Amygdala (tissue), 56 donors: ENCODE data around the gene NRIP3.
"Not testable (repeated sequence)": the region's sequence is repeated elsewhere in the genome, so short reads cannot be mapped to it uniquely, and the experiment has no call there.

Experiments used
- DNase-seq, 56 donors: peaks; one replicate each; lab custom pipeline; 2025; lab: John Stamatoyannopoulos, UW

The NRIP3 gene

DNA sequence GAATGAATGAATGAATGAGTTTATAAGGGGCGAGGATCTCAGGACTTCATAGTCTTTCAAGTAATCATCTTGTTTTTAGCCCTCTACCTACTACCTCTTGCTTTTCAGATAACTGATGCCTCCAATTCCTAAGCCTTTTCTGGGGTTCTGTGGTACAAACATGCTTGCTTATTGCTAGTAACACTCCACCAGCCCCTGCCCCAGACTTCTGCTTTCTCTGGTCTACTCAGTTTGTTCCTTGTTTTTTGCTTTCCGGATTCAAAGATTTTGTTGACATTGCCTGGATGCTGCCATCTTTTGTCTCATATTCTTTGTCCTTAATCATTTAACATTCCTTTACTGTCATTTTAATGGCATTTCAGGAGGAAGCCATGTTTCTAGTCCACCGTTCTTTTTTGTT lies 30.7 kb downstream of the NRIP3 start:
- no peak for DNase-seq

DNA sequence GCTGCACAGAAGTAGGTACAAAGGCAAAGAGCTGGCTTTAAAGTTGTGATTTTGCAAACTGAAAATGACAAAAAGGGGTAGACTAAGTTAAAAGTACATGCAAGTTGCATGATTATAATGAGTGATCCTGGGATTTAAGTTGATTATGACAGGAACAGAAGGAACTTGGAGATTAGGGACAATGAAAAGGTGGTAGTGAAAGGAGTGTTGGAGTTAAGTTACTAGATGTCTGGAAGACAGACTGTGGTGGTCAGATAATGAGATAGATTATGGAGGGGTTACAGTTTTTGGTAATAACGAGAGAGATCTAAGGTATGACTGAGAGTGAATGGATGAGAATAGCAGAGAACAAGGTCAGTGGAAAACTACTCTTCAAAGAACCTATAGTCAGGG lies 31.9 kb downstream of the NRIP3 start:
- no peak for DNase-seq

DNA sequence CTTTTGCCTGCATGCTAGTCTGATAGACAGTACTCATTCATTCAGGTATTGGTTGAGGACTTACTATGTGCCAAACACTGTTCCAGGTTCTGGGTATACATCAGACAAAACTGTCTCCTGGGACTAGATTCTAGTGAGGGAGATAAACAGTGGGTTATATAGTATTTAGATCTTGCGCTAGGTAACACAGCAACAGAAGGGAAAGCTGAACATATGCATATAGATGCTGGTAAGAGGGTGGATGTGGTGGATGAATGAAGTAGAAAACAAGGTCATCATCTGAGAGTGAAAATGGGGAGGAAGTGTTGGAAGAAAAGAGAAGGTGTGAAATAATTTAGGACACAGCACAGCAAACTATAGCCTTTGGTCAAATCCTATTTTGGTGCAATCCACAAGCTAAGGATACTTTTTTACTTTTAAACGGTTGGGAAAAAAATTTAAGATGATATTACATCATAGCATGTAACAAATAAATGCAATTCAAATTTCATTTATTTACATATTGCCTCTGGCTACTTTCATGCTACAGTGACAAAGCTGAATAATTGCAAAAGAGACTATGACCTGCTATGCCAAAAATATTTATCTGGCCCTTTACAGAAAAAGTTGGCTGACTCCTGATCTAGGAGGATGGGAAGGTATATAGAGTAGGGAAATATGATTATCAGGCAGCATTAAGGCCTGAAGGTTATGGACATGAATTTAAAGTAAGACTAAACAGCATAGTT lies 32.4 kb downstream of the NRIP3 start:
- DNase-seq: no peak

DNA sequence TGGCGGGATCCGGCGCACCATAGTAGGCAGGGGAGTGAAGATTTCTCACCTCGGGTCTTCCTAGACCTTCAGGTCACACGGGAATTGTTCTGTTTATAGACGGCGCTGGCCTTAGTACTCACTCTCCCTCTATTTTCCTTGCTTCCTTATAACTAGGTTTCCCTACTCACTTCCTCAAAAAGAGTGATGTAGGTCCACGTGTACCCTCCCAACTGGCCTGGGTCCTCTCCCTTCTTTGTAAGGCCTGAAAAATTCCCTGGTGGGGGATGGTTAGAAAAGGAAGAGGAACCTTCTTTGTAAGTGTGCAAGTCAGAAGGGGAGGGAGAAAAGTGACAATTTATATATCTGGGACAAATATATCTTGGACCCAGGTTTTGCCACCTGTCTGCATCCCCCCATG lies 36.6 kb downstream of the NRIP3 start:
- no peak for DNase-seq

DNA sequence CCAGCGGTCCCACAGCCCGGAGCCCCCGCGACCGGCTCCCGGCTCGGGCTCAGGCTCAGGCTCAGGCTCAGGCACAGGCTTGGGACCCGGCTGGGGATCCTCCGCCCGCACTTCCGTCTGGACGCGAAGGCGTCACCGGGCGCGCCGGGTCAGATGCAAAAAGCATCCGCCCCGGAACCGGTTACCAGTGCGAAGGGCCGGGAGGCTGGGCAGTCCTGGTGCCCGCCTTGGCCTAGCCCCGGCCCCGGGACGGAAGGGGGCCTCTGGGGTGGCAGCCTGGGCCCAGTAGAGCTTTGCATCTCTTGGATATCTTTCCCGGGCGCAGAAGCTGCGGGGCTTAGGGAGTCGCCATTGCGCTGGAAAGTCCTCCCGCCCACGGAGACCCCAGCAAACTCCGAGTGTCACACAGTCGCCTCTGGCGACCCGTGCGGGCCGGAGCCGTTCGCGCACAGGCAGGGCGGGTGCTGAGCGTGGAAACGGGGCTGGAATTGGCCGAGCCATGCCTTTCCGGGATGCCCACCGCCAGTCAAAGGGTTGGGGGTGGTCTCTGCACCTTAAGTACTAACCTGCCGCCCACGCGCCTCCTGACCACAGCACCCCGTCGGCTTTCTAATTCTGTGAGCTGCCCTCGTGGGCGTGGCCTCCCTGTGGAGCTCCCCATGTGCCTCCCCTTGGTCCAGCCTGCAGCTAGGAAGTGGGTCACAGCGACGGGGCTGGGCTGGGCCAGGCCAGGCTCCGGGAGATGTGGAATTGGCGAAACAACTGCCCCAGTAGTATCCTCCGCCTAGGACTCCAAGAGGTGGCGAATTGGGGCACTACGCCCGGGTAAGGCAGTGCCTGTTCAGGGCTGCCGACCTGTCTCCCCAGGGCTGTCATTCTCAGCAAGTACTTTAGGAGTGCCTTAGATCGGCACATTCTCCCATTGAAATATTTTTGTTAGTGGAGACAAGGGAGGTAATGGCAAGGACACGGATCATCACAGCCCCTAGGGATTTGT lies 39.2 kb downstream of the NRIP3 start, which contains the start of gene TMEM9B:
Gene TMEM9B, minus strand, starts transcription at position 119 of the 997 bp plus-strand sequence. CDS start 129 bp downstream, outside the sequence.
- DNase-seq: peak; percentile 38 to 92 (median 82)

DNA sequence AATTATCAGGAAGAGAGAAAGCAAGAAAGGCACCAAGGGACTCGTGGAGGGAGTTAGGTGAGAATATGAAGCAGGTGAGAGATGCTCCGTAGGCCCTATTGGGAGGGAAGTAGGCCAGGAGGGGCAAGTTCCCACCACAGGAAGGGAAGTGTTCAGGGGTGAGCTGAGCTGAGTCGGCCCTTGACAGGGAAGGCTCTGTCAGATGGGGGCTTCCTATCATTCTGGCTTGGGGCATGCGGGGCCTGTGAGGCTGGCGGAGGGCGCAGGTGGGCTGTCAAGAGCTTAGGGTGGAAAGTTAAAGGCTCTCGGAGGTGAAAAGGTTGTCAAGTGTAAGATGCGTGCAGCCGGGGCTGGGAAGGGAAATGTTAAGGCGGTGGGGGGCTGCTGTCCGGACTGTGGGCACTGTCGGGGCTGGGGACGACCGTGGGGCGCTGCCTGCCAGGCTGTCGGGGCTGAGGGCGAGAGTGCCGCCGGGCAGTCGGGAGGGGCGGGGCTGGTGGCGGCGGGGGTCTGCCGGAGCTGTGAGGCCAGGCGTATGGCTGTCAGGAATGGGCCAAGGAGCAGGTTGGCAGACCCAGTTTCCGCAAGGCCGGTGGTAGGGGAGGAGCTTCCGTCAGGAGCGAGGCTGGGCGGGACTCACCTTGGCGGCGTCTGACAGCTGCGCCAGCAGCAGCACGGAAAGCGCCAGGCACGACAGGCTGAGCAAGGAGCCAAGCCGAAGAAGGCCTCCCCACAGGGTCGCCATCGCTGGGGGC lies 40.1 kb downstream of the NRIP3 start:
- peak in 32 of 56 donors; percentile 40 to 89 (median 79) for DNase-seq

DNA sequence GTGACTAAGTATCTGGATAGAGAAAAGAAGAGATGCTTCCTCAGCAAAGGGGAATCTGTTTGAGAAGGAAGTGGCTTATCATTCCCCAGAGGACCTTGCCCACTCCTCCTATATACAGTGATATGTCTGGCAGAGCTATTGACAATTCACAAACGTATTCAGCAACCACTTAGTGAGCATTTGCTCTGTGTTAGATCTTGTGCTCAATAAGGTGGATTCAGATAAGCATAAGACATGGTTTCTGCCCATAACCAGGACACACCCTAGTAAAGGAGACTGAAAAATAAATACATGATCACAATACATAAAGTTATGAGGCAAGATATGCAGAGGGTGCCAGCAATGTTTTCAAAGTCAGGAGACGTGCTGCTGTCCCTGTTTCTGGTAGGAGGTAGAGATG lies 41.0 kb downstream of the NRIP3 start:
- no peak for DNase-seq

DNA sequence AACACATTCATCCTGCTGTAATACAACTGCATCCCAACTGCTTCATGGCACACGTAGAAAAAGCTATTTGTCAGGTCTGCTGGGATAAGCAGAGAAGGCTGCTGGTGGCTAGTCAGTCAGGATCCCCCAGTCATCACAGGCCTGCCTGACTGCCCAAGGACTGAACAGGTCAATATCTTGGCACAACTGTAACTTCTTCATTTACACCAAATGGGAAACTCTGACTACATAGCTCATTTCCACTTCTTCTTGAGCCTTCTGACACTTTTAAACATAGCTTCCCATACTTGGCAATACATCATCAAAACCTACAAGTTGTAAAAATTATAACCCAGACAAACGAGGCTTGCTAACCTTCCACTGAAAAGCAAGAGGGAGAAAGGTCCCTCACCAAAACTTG lies 42.4 kb downstream of the NRIP3 start:
- DNase-seq: no peak

DNA sequence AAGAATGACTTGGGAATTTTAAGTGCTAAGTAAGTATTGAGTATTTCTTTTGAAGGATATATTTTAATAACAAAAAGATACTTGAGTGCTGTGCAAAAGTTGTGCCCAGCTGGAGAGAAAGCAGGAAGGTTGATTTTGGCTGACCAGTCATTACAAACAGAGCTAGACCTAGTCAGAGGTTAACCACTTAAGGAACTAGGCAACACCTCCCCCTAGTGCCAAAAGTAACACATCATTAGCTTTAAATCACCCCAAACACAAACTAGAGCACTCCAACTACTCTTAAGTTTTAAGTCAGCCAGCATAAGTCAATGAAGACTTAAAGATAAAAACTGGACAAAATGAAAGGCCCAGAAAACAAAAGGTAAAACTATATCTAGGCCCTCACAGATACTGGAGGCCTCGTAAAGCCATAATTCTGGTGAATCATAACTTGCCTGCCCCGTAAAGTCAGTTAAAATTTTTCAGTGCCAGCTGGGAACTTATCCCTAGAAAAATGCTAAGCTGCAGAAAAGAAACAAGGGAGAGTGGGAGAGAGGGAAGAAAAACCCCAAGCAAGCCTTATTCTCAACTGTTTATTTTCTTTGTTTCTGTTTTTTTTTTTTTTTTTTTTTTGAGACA lies 44.1 kb downstream of the NRIP3 start:
- peak in 1 of 56 donors; percentile 11 for DNase-seq

DNA sequence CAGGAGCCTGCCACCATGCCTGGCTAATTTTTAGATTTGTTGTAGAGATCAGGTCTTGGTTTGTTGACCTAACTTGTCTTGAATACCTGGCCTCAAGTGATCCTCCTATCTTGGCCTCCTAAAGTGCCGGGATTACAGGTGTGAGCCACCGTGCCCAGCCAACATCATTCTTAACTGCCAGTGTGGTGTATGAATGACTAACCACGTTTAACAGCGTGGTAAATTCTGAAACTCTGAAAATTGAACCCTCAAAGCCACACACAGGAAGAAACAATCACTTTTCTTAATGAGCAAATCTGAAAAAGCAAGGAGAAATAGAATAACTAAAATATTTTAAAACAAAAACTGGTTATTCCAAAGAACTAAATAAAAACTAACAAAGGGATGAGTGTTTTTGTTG lies 46.9 kb downstream of the NRIP3 start:
- DNase-seq: no peak

DNA sequence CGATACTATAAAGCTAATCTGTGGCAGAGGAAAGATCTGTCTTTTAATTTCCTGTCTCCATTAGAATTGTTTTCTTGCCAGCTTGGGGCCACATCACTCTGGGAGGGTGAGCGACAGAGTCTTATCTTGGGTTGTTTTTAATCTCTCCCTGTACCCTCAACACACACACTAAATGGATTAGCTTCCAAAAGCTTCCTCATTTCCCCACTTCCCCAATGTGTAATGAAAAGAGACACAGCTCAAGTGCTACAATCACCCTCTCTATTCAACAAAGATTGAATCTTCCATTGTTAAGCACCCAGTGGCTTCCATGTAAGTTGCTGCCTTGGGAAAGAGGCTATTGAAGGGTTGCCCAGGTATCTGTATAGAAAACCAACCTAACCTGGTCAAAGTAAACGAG lies 54.9 kb downstream of the NRIP3 start:
- DNase-seq: no peak

DNA sequence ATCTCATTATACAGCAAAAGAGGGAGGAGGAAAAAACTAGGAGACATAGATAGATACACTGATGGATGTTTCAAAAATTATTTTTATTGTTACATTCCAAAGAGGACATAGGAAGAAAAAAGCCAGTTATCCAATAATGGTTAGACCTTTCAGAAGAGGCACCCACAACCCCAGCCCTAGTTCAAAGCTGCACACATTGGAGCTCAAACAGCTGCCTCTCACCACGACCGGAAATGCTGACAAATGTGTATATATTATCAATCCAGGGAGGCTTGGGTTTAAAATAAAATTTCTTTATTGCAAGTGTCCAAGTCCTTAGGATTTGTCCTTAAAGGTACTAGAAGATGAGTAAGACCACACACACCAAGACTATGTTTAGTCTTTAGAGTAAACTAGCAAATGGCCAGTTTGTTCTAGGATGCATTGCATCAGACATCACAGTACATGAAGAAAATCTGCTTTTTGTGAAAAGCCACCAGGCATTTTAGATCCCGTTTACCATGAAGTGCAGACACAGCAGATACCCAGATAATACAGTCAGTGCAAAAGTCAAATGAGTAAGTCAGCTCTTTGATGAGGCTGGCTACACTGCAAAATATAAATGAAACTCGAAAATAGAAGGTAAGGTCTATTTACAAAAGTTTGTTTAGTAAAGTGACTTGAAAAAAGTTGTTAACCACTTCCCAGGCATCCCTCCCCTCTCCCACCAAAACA lies 56.4 kb downstream of the NRIP3 start:
- no peak for DNase-seq

DNA sequence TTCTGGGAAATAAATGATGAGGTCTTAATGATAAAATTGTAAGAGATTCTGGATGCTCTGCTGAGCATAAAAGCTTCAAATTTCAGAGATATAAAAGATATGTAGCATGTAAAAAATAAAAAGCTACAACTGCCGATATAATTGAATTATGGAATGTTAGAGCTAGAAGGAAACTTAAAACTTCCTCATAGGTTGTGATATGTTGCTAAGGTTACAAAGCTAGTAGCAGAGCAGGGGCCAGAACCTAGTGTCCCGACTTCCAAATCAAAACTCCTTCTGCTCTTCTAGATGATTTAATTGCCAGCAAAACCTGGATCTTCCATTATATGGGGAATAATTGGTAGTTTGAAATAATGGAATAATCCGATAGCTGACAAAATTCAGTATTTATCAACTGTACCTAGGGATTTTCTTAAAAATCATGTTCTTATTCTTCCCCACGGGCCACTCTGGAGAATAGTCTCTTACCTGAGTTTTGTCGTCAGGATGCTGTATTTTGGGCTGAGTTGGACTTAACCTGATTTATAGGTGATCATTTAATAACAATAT lies 61.2 kb downstream of the NRIP3 start, which contains the start of gene ASCL3:
Gene ASCL3, minus strand, starts transcription at position 499 of the 549 bp plus-strand sequence. CDS start 4,855 bp downstream, outside the sequence.
- no peak for DNase-seq

DNA sequence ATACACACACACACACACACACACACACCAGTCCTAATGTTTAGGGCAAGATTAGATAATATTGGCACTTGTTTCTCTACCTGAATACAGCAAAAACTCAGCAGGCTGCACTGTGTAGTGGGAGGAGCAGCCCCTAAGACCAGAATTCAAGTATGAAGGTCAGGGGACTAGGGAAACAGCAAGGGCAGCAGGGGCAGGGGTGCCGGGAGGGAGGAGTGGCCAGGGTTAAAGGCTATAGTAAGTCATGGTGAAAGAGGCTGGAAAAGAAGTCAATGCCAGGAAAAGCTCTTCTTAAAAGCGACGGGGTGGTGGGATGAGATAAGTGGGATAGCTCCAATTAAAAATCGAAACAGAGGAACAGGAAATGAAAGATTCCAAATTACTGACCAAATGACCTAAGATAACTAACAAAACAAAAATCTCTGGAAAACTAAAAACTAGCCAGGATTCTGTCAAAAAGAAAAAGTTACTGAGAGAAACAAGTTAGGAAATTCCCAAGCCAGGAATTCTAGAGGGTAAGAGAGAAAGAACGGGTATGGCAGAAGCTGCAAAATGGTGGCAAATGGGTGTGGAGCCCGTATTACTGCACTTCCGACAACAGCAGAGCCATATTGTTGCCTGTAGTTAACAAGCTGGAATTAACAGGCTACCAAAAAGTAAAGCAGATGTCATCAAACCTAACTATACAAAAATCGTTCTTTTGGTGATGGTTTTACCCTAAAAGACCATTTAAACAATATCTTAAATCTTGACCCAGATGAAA lies 62.3 kb downstream of the NRIP3 start:
- no peak for DNase-seq

DNA sequence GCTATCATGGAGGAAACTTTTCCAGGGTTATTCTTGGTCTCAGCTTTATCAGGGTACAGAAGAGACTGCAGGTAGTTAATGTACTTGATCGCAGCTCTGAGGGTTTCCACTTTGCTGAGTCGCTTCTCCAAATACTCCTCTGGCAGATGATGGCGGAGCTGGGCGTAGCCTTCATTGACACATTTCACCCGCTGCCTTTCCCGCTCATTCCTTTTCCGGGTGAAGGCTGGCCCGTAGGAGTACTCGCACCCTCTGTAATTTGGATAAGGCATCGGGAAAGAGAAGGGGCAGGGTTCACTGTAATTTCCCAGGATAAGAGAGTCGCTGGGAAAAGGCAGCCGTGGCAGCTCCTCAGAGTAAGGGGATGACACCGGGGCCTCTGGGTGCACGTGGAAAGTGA lies 66.1 kb downstream of the NRIP3 start:
- no peak for DNase-seq

DNA sequence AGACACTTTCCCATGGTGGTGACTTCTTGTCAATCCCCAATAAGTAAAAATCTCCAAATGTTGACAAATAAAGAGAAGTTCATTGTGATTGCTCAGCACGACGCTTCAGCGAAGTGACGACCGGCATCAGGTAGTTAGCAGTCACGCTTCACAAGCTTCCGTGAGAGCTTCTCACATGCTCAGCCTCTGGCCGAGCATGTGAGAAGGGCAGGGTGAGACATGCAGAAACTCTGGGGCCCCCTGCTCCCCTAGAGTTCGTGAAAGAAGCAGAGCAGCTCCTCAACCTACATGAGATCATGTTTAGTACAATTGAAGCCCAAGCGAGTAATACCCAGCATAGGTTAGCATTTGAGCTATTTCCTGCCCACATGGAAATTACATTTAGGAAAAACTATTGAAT lies 66.6 kb downstream of the NRIP3 start:
- DNase-seq: no peak

DNA sequence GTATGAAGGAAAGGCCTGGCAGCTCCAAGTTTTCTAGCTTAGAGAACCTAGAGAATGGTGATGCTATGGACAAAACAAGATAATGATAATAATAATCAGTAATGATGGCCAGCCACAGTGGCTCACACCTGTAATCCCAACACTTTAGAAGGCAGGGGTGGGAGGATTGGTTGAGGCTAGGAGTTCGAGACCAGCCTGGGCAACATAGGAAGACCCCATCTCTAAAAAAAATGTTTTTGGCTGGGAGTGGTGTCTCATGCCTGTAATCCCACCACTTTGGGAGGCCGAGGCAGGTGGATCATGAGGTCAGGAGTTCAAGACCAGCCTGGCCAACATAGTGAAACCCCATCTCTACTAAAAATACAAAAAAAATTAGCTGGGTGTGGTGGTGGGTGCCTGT lies 68.0 kb downstream of the NRIP3 start:
- DNase-seq: not testable (repeated sequence)

DNA sequence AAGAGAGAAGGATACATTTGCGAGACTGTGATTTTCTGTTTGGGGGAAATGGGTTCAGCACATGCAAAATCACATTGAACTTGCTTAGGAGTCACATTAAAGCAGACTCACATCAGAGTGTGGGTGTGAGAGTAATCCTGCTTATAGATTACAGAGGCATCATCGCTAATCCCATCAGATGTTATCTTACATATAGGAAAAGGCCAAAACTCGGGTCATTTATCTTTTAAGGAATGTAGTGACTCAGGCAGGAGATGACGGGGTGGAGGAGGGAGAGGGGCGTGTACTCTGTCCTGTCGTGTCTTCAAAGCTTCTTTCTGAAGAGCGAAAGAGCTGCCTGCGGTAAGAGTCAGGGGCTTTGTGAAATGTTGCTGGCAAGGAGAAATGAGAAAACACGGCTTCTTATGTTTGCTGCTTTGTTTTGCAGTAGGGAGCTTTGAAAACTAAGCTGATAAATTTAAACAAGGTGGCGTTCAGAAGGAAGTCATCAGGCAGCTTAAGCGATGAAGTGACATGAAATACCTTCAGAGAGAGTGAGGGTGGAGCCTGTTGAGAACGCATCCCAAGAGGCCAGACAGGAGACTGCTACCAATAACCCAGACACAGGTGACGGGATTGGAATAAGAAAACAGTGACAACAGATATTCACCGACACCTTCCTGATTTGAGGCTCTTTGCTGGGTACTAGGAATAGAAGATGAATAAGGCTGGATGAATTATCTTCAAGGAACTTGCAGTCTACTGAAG lies 68.9 kb downstream of the NRIP3 start:
- no peak for DNase-seq
